K562 (cell line): Measurements from ENCODE around the gene ALDOC. TPM values are rescaled to one million over a fixed set of nuclear protein-coding genes. Genes with fewer than 3 reads are reported as not detected.
A peak's percentile ranks its signal among the peaks of the same experiment; 100 is the strongest.

Experiments used
- AFF4 ChIP-seq: sonication (generic); formaldehyde crosslinking; IDR thresholded peaks from 2 replicates; pipeline ENCODE4 v1.8.0; 2023; ENCODE audit warnings: mild to moderate bottlenecking, missing genetic modification reagents
- BACH1 ChIP-seq: fragments of 200-800 bp; sonication (Bioruptor generic); IDR thresholded peaks from 2 replicates; pipeline ENCODE4 v1.6.1; 2016; ENCODE audit warnings: missing genetic modification characterization, missing compliant biosample characterization
- BRD9 ChIP-seq: fragments of 450-650 bp; IDR thresholded peaks from 2 replicates; pipeline ENCODE4 v1.6.1; 2018; ENCODE audit warnings: low read depth; ENCODE audit not compliant: partially characterized antibody
- CREB3L1 ChIP-seq: fragments of 450-650 bp; IDR thresholded peaks from 2 replicates; pipeline ENCODE4 v1.6.1; 2014; ENCODE audit warnings: low read depth, mild to moderate bottlenecking, moderate library complexity, borderline replicate concordance
- CTCF ChIP-seq, 3 experiments: IDR thresholded peaks in 2 of 3; conservative IDR thresholded peaks in 1 of 3; 2 replicates each; pipeline ENCODE4 v1.5.1; 2011 to 2012; ENCODE audit warnings: low read length in 3 of 3, mild to moderate bottlenecking in 3 of 3, control low read depth in 2 of 3, improper control_type of control experiment in 1 of 3, inconsistent platforms in 1 of 3, low read depth in 1 of 3, mixed read lengths in 1 of 3, moderate library complexity in 1 of 3; ENCODE audit not compliant: insufficient read depth in 2 of 3
- DPF2 ChIP-seq: fragments of 450-650 bp; IDR thresholded peaks from 2 replicates; pipeline ENCODE4 v1.6.1; 2016
- EGR1 ChIP-seq: fragments of 450-650 bp; conservative IDR thresholded peaks from 2 replicates; pipeline ENCODE4 v1.6.1; 2017; ENCODE audit warnings: mild to moderate bottlenecking
- HLTF ChIP-seq: fragments of 450-650 bp; IDR thresholded peaks from 2 replicates; pipeline ENCODE4 v1.6.1; 2016
- ILK ChIP-seq: fragments of 450-650 bp; IDR thresholded peaks from 2 replicates; pipeline ENCODE4 v1.6.1; 2016; ENCODE audit warnings: missing genetic modification characterization, low read depth, mild to moderate bottlenecking, missing compliant biosample characterization, moderate library complexity, borderline replicate concordance
- JUN ChIP-seq, 2 experiments: sonication (generic) in 1 of 2; formaldehyde crosslinking in 1 of 2; IDR thresholded peaks; 2 replicates each; pipeline versions ENCODE4 v1.6.1 to v1.8.0; 2012 to 2022; ENCODE audit warnings: borderline replicate concordance in 2 of 2, mild to moderate bottlenecking in 2 of 2, improper control_type of control experiment in 1 of 2, low read depth in 1 of 2, low read length in 1 of 2, missing genetic modification reagents in 1 of 2
- JUND ChIP-seq, 2 experiments: IDR thresholded peaks; 2 replicates in 1 of 2; 3 replicates in 1 of 2; pipeline ENCODE4 v1.6.1; 2011; ENCODE audit warnings: borderline replicate concordance in 2 of 2, low read depth in 2 of 2, low read length in 2 of 2, improper control_type of control experiment in 1 of 2, missing biosample characterization in 1 of 2, missing genetic modification characterization in 1 of 2, missing genetic modification reagents in 1 of 2
- NEUROD1 ChIP-seq: fragments of 150-350 bp; IDR thresholded peaks from 2 replicates; pipeline ENCODE4 v1.6.1; 2014; ENCODE audit warnings: borderline replicate concordance, low read length, low read depth; ENCODE audit not compliant: partially characterized antibody
- U2AF2 ChIP-seq: fragments of 200-400 bp; formaldehyde crosslinking; optimal IDR thresholded peaks from 2 replicates; pipeline ENCODE3; 2017; ENCODE audit warnings: low read depth, mild to moderate bottlenecking, low read length
- ZBTB5 ChIP-seq: fragments of 450-650 bp; IDR thresholded peaks from 2 replicates; pipeline ENCODE4 v1.6.1; 2017; ENCODE audit warnings: antibody characterized with exemption
- ZBTB8A ChIP-seq: fragments of 450-650 bp; IDR thresholded peaks from 2 replicates; pipeline ENCODE4 v1.6.1; 2018; ENCODE audit warnings: mild to moderate bottlenecking, moderate library complexity; ENCODE audit not compliant: partially characterized antibody
- ZC3H11A ChIP-seq: IDR thresholded peaks from 2 replicates; pipeline ENCODE4 v1.6.1; 2012; ENCODE audit warnings: low read depth, low read length, improper control_type of control experiment
- ZNF79 ChIP-seq: fragments of 250-450 bp; sonication (Bioruptor Pico); IDR thresholded peaks from 2 replicates; pipeline ENCODE4 v1.4.0; 2020; ENCODE audit warnings: low read depth, mild to moderate bottlenecking, moderate library complexity
- polyA plus RNA-seq, 8 experiments: library from polyadenylated mRNA; depleted of rRNA in 4 of 8; stranded (reverse) in 5 of 8; unstranded in 3 of 8; fragments of >200 nt; fragmentation: Nextera tagmentation in 2 of 8; fragmentation: Illumina TruSeq in 1 of 8; extraction: Ambion mirVana in 2 of 8; extraction: Trizol in 1 of 8; gene quantifications; 2 replicates each; pipeline versions ENCODE4 v1.2.1 to v1.2.3, GENCODE V29; 2011 to 2014; ENCODE audit warnings: inconsistent platforms in 1 of 8, missing spikeins in 1 of 8
- total RNA-seq, 7 experiments: library from RNA; depleted of rRNA in 6 of 7; stranded (reverse); fragments of >200 nt in 6 of 7; fragmentation: Illumina TruSeq in 2 of 7; extraction: Trizol in 2 of 7; gene quantifications; 2 replicates each; pipeline versions ENCODE4 v1.2.1 to v1.2.3, GENCODE V29; 2011 to 2021; ENCODE audit warnings: low replicate concordance in 1 of 7

The ALDOC gene
- total and polyA plus RNA-seq, 9 of the 15 experiments (the other 6 are each of a cell fraction or from before 2014, with no cell fraction given), result 43.2 to 263 (median 99.2) TPM

GRCh38 chr17:28571361-28572122, 5.2 kb downstream of the ALDOC start, which contains the start of gene PIGS (continued):
- TF ChIP-seq JUND (IDR thresholded peaks at IDR 0.05; ENCODE audit: borderline replicate concordance, low read depth, low read length) (peak; percentile 46; the same call in 1 of the 2 replicates), JUND (tag; IDR thresholded peaks at IDR 0.05; ENCODE audit: borderline replicate concordance, low read depth, low read length) (0 out of 3 replicates have a peak, but pooled peaks have one; percentile 28), BACH1 (tag) (no peak), NEUROD1 (no peak), EGR1 (no peak), ZNF79 (CRISPR knock-in tag) (no peak), BRD9 (no peak), HLTF (no peak), CTCF (IDR thresholded peaks at IDR 0.05 in 2 of 3, conservative IDR thresholded peaks at IDR 0.05 in 1 of 3; ENCODE audit: insufficient read depth in 2 of 3, low read depth in 1 of 3, low read length in 3 of 3) (no peak), CREB3L1 (no peak), ZBTB8A (no peak), DPF2 (peak; percentile 6; the same call in 1 of the 2 replicates), U2AF2 (no peak), ILK (tag) (no peak), AFF4 (CRISPR knock-in tag) (no peak), ZC3H11A (no peak), ZBTB5 (no peak), JUN (IDR thresholded peaks at IDR 0.05; ENCODE audit: borderline replicate concordance, low read depth, low read length) (no peak), JUN (CRISPR knock-in tag; IDR thresholded peaks at IDR 0.05; ENCODE audit: borderline replicate concordance) (no peak)
